ENCODE data around the gene CLEC6A.

DNA sequence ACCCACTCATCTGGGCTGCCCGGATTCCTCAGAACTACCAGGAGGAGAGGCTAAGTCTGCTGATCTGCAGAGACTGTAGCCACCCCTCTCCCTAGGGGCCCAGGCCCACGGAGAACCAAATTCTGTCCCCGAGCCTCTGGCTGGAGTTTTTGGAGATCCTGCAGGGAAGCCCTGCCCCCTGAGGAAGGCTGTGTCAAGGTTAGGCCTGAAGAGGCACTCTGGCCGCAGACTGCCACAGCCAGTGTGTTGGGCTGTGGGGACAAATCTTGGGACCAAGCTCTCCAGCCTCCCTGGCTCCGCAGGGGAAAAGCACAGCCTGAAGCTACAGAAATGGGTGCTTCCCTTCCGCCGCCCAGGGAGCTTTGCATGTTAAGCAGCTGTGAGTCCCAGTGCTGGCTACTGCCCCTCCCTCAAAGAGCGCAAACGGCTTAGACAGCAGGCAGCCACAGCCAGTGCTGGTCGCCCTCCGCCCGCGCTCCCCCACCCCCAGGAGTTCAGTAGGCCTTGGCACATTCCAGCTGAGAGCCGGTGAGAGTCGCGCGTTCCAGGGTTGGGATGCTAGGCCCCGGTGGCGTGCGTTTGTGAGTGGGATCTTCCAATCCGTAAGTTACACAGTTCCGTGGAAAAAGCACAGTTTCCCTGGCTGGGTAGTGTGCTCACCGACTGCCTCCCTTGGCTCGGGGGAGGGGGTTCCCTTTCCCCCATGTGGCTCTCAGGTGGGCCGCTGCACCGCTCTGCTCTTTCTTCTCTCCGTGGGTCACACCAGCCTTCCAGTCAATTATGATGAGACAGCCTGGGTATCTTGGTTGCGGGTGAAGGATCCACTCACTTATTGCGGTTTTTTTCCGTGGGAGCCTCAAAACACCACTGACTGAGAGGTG, 71.7 kb downstream of the CLEC6A start:
- no peak for TF ChIP-seq CTCF (IDR thresholded peaks at IDR 0.05)
- TF ChIP-seq POLR2AphosphoS5 (IDR thresholded peaks at IDR 0.05) = no peak
- TF ChIP-seq POLR2A (IDR thresholded peaks at IDR 0.05) = no peak
- TF ChIP-seq EP300 (IDR thresholded peaks at IDR 0.05) = no peak

Measured in upper lobe of left lung (tissue), 4 donors.